NOMO-1 treated with DMSO at 0.1 percent for 48 hours (cell line): ENCODE measurements around the gene BICRAL.
A peak's percentile ranks its signal among the peaks of the same experiment; 100 is the strongest.
"Not testable (repeated sequence)": the region's sequence is repeated elsewhere in the genome, so short reads cannot be mapped to it uniquely, and the experiment has no call there.

Experiments used
- DNase-seq: peaks from one replicate; lab custom pipeline; 2025; ENCODE audit not compliant: unreplicated experiment; lab: John Stamatoyannopoulos, UW

The BICRAL gene

GRCh38 chr6:42781796-42782688 lies at the start of gene BICRAL:
Gene BICRAL, plus strand, starts transcription at chr6:42782052. Its CDS starts 39,971 bp downstream, at chr6:42822023.
- DNase-seq: peak; percentile 59

GRCh38 chr6:42733867-42734481 lies 47.9 kb upstream of the BICRAL start:
- not testable (repeated sequence) for DNase-seq

- no peak for DNase-seq
These were observed 45.9 kb upstream of the BICRAL start for GRCh38 chr6:42735976-42736375.

- DNase-seq: no peak
These were observed 41.1 kb upstream of the BICRAL start for GRCh38 chr6:42740725-42741124.

- DNase-seq: peak; percentile 78
These were observed 39.5 kb upstream of the BICRAL start for GRCh38 chr6:42742116-42742894.

- DNase-seq: peak; percentile 17
These were observed 37.4 kb upstream of the BICRAL start for GRCh38 chr6:42744351-42744893.

GRCh38 chr6:42745083-42745639 lies 36.7 kb upstream of the BICRAL start:
- DNase-seq: peak; percentile 28

- DNase-seq: peak; percentile 97
These were observed 36.0 kb upstream of the BICRAL start, which contains the start of gene TBCC for GRCh38 chr6:42745640-42746462. Gene TBCC, minus strand, starts transcription at chr6:42746103. Its CDS starts 30 bp downstream, at chr6:42746073.

- DNase-seq: peak; percentile 82
These were observed 35.1 kb upstream of the BICRAL start for GRCh38 chr6:42746463-42747391.

- DNase-seq: no peak
These were observed 33.5 kb upstream of the BICRAL start for GRCh38 chr6:42748203-42748898.

GRCh38 chr6:42751055-42751454 lies 30.8 kb upstream of the BICRAL start:
- DNase-seq: no peak

- DNase-seq: no peak
These were observed 27.1 kb upstream of the BICRAL start for GRCh38 chr6:42754759-42755158.

GRCh38 chr6:42756722-42757121 lies 25.1 kb upstream of the BICRAL start:
- DNase-seq: no peak

- DNase-seq: no peak
These were observed 23.0 kb upstream of the BICRAL start for GRCh38 chr6:42758756-42759430.

- DNase-seq: no peak
These were observed 20.4 kb upstream of the BICRAL start for GRCh38 chr6:42761287-42762067.

GRCh38 chr6:42762426-42762859 lies 19.4 kb upstream of the BICRAL start:
- no peak for DNase-seq

- DNase-seq: no peak
These were observed 18.9 kb upstream of the BICRAL start for GRCh38 chr6:42762950-42763349.
